WI38 (cell line): ENCODE data around the gene PRELID2.
A peak's percentile ranks its signal among the peaks of the same experiment; 100 is the strongest.
"Not testable (repeated sequence)": the region's sequence is repeated elsewhere in the genome, so short reads cannot be mapped to it uniquely, and the experiment has no call there.

Source experiments
- H3K4me3 ChIP-seq: 2 replicates; pipeline ENCODE4 v1.5.1; 2011; ENCODE audit warnings: low read depth, mild to moderate bottlenecking, control low read depth, low read length
- CTCF ChIP-seq: IDR thresholded peaks from 2 replicates; pipeline ENCODE4 v1.5.1; 2012; ENCODE audit warnings: low read depth, mild to moderate bottlenecking, control low read depth, low read length

The PRELID2 gene

GRCh38 chr5:145750199-145750598, 84.9 kb downstream of the PRELID2 start:
- no peak for TF ChIP-seq CTCF

GRCh38 chr5:145743396-145744061, 91.6 kb downstream of the PRELID2 start:
- TF ChIP-seq CTCF = no peak
- no peak overlapping the region for H3K4me3 ChIP-seq

More at GRCh38 chr5:145750199-145750598, 84.9 kb downstream of the PRELID2 start:
- H3K4me3 ChIP-seq = no peak overlapping the region

- no peak for TF ChIP-seq CTCF
- no peak overlapping the region for H3K4me3 ChIP-seq
These were observed 95.3 kb downstream of the PRELID2 start for GRCh38 chr5:145739843-145740242.

GRCh38 chr5:145738227-145738626, 96.9 kb downstream of the PRELID2 start:
- TF ChIP-seq CTCF = no peak
- H3K4me3 ChIP-seq = no peak overlapping the region

GRCh38 chr5:145737578-145737977, 97.6 kb downstream of the PRELID2 start:
- no peak overlapping the region for H3K4me3 ChIP-seq
- no peak for TF ChIP-seq CTCF

GRCh38 chr5:145729956-145730355, 105.2 kb downstream of the PRELID2 start:
- H3K4me3 ChIP-seq = not testable (repeated sequence)

GRCh38 chr5:145723516-145723915, 111.6 kb downstream of the PRELID2 start:
- no peak overlapping the region for H3K4me3 ChIP-seq
- TF ChIP-seq CTCF = no peak

GRCh38 chr5:145718956-145719355, 116.2 kb downstream of the PRELID2 start:
- peak; percentile 60 for TF ChIP-seq CTCF

More at GRCh38 chr5:145718956-145719355, 116.2 kb downstream of the PRELID2 start:
- no peak overlapping the region for H3K4me3 ChIP-seq
